ENCODE data around the gene HNRNPR.
"Not testable (repeated sequence)": the region's sequence is repeated elsewhere in the genome, so short reads cannot be mapped to it uniquely, and the experiment has no call there.

The HNRNPR gene

DNA sequence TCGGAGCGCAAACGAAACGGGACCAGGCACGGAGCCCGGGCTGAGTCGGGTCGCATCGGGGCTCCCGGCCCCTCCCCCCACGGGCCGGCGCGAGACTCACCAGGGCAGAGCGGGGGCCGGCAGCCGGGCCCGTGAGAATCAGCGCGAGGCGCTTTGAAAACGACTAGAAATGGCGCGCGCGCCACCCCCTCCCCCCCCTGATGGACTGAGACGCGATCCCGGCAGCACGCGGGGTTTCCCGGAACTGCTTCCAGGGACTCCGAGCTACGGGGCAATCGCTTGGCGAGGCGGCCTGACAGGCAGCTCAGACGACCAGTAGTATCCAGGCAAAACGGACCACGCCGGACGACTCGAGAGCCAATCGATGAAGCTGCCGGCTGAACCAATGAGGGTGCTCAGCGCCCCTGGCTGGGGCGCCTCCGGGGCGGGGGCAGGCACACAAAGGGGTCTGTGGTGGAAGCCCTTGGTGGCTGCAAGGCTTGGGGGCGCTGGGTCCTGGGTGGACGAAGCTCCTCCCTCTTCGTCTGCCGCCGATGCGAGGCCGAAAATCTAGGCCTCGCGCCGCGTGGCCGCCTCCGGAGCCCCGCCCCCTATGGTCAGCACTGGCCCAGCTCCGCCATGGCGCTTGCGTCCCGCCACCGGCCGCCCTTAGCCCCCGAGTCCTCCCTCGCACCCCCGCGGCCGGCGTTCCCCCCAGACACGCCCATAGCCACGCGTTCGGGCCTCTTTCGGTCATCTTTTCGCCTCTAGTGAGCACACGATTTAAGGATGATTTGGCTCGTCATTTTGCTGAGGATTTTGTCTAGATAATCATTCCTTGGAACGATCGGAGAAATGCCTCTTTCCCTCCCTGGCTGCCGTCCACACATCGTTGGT, at the start of gene HNRNPR:
HNRNPR (minus strand) TSS at position 174 of the 876 bp plus-strand sequence. CDS start 3,276 bp downstream, outside the sequence.
- peak; percentile 97 for DNase-seq (ENCODE audit: low read depth)

DNA sequence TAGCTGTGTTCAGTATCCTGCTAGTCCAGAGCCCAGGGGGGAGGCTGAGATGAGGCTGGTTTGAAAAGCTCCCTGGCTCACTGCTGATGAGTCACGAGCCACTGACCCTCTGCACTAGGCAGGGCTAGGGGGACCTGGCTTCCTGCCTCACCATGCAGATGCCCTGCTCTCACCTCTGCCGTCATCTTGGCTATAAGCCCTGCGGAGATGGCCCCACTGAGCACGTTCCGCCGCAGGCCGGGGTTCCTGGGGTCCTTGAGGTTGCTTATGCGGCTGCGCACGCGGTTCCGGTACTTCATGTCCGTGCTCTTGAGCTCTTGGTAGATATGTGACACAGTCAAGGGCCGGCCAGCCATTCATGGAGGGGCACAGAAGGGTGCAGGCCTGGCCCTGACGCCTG, 49.6 kb upstream of the HNRNPR start:
- DNase-seq (ENCODE audit: low read depth), result no peak

DNA sequence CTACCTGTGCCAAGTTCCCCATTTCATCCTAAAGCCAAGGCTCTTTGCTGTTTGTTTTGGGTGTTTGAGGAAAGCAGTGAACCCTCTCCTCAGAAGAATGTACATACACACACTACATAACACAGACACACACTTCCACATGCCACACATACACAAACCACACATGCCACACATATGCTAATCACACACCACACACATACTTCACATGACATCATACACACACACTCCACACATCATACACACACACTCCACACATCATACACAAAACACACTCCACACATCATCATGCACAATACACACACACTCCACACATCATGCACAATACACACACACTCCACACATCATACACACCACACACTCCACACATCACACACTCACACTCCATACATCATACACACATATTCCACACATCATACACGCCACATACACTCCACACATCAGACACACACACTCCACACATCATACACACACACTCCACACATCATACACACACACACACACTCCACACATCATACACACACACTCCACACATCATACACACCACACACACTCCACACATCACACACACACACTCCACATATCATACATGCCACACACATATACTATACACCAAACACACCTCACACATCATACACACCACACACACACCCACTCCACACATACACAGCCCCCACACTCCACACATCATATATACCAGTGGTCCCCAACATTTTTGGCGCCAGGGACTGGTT, 48.2 kb upstream of the HNRNPR start:
- no peak for DNase-seq (ENCODE audit: low read depth)

DNA sequence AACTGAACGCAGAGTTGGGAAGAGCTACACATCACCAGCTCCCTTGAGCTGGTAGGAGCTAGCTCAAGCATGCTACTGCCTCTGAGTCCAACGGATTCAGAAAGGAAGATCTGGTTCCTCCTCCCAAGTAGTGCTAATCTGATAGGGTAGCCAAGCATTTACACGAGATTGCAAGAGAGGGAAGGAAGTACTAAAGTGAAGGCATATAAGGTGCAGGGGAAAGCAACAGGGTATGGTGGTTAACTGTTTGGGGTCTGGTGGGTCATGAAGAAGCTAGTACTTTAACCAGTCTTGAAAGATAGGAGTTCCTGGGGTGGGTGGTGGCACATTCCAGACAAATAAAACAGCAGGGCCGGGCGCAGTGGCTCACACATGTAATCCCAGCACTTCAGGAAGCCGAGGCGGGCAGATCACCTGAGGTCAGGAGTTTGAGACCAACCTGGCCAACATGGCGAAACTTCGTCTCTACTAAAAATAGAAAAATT, 45.8 kb upstream of the HNRNPR start:
- DNase-seq (ENCODE audit: low read depth), result no peak

DNA sequence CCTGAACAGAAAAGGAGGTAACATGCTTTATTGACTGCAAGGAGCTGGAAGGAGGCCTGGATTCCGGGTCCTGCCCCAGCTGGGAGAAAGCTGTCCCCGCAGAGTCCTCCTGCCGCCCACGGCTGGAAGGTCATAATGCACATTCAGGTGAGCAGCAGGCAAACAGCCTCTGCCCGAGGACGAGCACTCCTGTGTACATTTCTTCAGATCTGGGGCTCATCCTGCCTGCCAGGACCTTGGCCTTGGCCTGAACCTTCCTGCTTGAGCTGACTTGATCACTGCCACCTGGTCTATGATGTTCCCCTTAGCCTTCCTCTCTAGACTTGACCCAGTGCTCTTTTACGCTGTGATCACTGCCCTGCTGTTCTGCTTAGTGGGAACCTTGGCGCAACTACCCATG, 43.4 kb upstream of the HNRNPR start:
- no peak for DNase-seq (ENCODE audit: low read depth)

DNA sequence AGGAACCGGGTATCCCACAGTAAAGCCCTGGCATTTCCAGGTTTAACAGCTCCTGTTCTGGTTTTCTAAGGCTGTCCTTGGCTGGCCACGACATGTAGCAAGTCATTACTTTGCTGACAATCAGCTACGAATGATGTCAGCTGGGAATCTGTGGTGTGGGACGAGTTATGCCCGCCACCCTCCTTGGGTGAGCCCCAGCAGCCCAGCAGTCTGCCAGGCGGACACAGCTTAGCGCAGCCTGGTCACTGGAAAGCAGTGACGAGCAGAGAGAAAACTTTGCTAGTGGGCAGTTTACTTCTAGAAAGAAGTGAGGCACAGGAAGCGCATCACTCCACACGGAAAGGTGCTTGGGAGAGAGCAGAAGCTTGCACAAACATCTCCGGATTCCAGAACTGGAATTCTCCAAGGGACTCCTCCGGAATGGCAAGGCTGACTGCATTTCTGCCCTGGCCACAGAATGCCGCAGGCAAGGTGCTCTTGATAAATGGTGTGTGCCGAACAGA, 41.1 kb upstream of the HNRNPR start:
- no peak for DNase-seq (ENCODE audit: low read depth)

DNA sequence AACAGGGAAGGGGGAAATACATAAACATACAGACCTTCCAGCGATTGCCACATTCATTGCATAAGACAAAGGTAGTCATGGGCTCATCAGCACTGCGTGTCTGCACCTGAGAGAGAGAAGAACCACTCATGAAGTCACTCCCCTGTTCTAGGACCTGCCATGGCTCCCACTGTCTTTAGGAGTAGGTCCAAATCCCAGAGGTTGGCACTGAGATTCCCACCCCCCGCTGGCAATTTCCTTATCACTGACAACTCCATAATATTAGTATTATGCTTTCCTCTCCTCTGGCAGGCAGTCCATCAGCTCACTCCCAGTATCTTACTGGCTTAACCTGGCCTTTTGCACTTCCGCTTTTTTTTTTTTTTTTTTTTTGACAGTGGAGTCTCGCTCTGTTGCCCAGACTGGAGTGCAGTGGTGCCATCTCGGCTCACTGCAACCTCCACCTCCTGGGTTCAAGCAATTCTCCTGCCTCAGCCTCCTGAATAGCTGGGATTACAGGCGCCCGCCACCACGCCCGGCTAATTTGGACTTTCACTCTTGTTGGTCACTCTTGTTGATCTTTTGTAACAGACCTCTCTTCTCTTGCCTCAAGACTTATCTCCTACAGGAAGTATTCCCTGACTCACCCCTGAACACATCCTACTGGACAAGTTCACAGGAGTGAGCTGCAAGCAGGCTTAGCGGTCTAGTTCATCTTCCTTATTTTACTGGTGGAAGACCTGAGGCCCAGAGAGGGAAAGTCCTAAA, 40.4 kb upstream of the HNRNPR start:
- DNase-seq (ENCODE audit: low read depth), result no peak

DNA sequence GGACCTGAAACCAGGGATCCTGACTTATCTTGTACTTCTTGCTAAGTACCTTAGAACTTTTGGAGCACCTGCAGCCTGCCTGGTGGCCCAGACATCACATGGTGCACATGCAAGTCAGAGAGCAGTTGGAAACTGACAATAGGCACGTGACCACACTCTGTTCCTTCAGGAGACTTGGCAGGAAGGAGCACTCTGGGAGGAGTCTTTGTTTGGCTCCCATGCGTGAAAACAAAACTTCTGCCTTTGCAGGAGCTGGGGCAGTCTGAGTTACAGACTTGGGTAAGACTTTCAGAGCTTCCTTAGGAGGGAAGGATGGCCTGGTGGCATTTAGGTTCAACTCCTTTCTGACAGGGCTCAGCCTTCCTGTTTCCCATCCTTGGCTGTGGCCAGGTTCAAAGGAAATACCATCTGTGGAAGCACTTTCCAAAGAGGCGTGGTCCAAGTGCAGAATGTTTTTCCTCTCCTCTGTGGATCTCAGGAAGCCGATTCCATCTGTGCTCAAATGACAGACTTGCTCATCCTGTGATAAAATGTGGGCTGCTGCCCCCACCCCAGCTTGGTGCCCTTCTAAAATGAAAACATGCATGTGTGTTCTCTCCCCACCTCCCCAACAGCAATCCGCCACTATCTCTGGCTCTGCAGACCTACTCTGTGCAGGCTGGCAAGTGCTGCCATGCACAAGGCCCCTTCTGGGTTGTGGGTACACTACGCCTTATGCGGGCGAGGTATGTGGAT, 39.7 kb upstream of the HNRNPR start:
- no peak for DNase-seq (ENCODE audit: low read depth)

DNA sequence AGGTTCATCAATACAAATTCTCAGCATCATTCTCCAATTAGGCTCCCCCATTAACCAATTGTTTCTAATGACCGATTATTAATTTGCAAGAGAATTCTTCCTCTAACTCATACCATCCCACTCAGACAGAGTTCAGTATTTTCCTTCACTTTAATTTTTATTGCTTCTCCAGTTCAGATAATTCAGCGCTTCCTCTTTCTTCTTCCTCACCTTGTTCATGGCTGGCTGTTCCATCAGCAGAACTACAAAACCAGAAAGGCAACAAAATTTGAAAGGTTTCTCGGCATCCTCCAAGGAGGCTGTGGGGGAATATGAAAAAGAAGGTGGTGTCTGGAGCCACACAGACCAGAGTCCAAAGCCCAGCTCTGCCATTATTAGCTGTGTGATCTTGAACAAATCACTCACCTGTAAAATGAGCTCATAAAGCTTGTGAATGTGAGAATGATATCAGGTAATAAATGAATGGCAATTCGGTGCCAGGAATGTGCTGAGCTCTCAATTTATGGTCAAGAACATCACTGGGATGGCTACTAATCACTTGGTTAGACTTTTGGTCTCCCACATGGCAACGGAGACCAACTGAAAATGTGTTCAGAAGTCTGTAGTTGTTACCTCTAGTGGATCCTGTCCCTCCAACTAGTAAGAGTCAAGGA, 37.3 kb upstream of the HNRNPR start:
- no peak for DNase-seq (ENCODE audit: low read depth)

DNA sequence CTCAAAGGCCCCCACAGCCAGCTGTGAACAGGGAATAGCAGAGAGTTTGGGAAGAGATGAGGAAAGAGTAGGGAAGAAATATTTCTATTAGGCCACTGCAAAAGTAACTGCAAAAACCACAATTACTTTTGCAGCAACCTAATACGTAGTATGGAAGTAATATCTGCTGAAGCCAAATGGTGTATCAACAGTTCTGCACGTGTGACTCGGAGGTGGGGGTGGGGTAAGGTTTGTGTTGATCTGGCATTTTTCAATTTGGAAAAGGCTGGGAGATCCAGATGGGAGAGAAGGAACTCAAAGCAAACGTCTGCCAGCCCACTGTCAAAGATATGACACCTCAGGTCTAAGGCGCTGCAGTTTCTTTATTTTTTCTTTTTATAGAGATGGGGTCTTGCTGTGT, 36.6 kb upstream of the HNRNPR start:
- no peak for DNase-seq (ENCODE audit: low read depth)

DNA sequence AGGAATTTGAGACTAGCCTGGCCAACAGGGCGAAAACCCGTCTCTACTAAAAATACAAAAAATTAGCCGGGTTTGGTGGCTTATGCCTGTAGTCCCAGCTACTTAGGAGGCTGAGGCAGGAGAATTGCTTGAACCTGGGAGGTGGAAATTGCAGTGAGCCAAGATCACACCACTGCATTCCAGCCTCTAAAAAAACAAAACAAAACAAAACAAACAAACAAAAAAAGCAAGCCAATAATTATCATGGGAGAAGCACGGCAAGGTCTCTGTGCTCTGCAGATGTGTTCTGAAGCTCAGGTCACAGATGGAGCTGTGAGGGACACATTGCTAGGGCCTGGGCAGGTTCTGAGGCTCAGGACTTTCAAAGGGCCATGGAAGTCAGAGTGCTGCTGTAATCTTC, 36.2 kb upstream of the HNRNPR start:
- not testable (repeated sequence) for DNase-seq (ENCODE audit: low read depth)

DNA sequence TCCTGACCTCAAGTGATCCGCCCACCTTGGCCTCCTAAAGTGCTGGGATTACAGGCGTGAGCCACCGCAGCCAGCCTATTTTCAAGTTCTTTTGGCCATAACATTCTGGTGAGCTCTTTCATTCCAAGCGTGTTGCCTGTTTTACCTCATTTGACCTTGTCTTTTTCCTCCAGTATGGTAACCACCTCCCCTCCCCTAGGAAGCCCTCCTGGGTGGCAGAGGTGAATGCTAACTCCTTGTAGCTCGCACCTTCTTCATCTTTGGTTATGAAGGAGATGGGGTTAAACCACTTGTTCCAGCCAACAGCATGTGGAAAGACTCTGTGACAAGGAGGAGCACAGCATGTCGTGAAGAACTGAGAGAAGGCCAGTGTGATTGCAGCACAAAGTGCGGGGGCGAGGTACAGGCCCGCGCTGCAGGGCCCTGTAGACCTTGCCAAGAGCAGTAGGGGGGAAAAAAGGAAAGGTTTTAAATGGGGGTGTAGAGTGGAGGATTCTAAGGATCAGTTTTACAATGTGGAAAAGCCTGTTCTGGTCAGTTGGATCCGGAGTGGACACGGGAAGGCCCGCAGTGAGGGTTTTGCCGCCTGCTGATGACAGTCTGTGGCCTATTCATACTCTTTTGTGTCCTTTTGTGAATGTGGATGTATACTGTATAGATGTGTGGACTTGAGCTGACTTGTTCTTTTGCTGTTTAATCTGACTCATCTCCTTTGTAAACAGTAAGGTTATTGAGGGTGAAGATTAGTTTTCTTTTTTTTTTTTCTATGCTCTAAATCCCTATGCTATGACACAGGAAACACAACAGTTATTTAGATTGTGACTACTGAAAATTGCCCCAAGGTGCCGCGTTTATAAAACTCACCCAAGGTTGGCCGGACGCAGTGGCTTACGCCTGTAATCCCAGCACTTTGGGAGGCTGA, 33.1 kb upstream of the HNRNPR start:
- DNase-seq (ENCODE audit: low read depth), result no peak

DNA sequence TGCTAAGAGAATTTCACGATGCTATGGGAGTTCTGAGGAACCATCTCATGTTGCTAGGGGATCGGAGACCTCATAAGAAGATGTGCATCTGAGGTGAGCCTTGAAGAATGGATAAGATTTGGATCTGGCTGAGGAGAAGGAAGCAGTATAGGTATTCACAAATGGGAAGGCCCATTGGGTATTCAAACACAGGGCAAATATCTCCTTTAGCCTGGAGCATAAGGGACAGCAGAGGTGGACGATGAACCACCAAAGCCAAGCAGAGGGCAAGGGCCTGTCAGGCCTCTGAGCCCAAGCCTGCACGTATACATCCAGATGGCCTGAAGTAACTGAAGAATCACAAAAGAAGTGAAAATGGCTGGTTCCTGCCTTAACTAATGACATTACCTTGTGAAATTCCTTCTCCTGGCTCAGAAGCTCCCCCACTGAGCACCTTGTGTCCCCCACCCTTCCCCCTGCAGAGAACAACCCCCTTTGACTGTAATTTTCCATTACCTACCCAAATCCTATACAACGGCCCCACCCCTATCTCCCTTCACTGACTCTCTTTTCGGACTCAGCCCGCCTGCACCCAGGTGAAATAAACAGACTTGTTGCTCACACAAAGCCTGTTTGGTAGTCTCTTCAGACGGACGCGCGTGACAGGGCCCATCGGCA, 30.1 kb upstream of the HNRNPR start:
- not testable (repeated sequence) for DNase-seq (ENCODE audit: low read depth)

DNA sequence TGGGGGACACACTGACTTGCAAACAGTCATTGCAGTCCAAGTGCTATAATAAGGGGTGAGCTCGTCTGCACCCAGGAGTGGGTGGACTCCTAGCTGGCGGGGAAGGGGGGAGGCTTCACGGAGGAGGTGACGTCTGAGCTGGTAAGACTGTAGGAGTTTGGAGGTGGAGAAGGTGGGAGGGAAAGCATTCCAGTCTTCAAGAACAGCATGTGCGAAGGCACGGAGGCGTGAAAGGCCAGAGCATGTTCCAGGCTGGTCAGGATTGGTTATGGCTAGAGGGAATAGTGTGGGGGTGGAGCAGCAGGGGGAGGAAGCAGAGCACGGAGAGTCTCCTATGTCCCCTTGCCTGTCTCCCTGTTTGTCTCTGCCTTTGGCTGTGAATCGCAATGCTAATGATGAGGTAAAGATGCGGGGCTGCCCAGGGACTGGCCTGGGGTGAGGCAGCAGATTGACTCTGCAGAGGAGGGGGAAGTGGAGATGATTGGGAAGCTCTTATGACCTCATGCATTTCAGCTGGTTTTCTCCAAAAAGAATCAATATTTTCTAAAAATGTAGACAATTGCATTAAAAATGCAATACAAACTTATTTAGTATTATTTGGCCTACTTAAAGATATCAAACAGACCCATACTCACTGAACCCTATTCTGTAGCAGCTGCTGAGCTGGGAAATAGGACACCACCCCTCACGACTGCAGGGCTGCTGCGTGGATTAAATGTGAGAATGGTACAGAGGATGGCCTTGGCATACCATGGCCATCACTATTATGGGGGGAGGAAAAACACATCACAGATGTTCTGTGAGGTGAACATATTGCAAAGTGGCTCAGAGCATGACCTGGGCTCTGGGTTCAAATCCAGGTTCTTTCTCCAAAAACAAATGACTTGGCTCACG, 28.1 kb upstream of the HNRNPR start:
- no peak for DNase-seq (ENCODE audit: low read depth)

DNA sequence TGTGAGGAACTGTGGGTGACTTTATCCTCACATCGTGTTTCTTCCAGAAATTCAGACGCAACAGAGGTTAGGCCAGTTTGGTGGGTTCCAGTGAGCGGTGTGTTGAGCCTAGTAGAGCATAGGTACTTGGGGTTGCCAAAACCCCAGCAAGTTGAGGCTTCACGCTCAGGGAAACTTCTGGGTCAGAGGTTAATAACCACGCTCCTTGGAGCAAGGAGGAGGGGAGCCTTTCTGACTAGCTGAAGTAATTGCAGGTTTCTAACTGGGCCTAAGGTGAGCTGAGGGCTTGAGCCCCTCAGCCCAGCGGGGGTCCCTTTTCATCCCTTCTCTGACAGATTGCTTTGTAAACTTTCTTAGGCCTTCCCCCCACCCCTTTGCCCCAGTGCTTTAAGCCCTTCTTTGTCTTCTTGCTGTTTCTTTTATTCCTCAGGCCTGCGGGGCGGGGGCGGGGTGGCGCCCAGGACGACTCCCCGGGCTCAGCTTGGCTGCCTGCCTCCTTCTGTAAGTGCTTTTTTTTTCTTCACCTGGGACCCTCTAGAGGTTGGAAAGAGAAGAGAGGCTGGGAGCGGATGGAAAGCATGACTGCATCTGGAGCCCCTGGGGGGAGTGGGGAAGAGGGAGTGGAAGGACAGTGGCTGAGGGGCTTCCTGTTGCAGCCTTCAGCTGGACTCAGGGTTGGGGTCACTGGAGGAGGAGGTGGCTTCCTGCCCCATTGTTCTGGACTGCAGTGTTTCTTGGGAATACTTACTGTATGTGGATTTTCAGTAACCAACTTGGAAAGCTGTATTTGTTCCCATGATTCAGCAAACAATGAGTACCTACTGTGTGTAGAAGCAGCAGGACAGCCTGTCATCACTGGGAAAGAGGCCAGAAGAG, 26.9 kb upstream of the HNRNPR start:
- no peak for DNase-seq (ENCODE audit: low read depth)

DNA sequence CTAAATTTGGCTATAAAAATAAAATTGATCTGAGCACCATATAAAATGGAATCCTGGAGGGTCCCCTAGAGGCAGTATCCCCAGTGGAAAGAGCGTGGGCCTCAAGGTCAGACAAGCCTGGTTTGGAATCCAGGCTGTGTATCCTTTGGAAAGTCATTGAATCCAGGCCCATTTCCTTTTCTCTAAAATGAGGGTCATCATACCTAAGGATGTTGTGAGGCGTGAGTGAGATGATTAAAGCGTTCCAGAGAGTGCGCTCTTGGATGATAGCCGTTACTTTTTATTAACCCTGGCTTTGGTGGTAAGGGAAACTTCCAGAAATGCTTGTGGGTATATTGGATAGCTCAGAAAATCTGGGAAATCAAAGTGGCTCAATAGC, 26.2 kb upstream of the HNRNPR start:
- no peak for DNase-seq (ENCODE audit: low read depth)

DNA sequence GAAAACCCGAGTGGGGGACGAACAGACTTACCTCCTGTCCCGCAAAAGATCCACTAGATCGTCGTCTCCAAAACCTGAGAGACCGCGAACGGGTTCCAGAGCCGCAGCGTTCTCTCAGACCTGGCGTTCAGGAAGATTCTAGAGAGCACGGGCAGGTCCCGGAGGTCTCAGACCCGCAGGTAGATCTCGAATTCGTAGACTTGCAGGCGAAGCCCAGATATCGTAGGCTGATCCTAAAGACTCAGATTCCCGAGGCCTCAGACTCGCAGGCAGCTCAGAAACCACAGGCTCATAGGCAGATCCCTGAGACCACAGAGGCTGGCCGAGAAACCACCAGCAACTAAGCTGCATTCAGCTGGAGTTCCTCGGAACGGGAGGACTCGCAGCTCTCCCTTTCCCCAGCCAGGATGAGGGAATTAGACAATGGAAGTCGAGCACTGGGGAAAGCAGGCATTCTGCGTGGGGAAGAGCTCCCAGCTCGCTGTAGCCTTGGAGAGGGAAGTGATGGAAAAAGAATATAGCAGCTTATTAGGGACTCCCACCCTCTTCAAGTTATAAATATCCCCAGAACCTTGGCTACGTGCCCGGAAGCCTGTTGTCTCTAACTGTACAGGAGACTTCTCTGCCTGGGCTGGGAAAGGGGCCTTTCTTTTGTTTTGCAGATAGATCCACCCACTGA, 25.4 kb upstream of the HNRNPR start, which contains the start of gene ZNF436:
ZNF436 (minus strand) TSS at position 502 of the 679 bp plus-strand sequence. CDS start 1,831 bp downstream, outside the sequence.
- DNase-seq (ENCODE audit: low read depth), result peak; percentile 13

Measured in stimulated activated CD8-positive, alpha-beta memory T cell treated with anti-CD3 and anti-CD28 coated beads, Interleukin-12 subunit alpha, Interleukin-12 subunit beta, amount 100 ng/mL, for 1 hour (primary cell).